Karpas-422 (cell line): ENCODE results near the gene IL16. TPM values are rescaled to one million over a fixed set of nuclear protein-coding genes. Genes with fewer than 3 reads are reported as not detected.

Source experiments
- DNase-seq: peaks from one replicate; pipeline ENCODE4 v3.0.0-alpha.2; 2015
- H2AFZ ChIP-seq: fragments of 200-600 bp; sonication (generic); 2 replicates; pipeline ENCODE4 v1.6.1; 2014; ENCODE audit warnings: antibody characterized with exemption, low read length, mixed read lengths
- H3K27ac ChIP-seq: fragments of 200-600 bp; sonication (generic); 2 replicates; pipeline ENCODE4 v1.5.1; 2014; ENCODE audit warnings: mild to moderate bottlenecking, low read length, moderate library complexity
- H3K27me3 ChIP-seq: fragments of 200-600 bp; sonication (generic); 2 replicates; pipeline ENCODE4 v1.6.1; 2014; ENCODE audit warnings: low read length, mixed read lengths
- H3K36me3 ChIP-seq: fragments of 200-600 bp; sonication (generic); 2 replicates; pipeline ENCODE4 v1.6.1; 2014; ENCODE audit warnings: low read length, mixed read lengths; ENCODE audit not compliant: insufficient read depth
- H3K4me1 ChIP-seq: fragments of 200-600 bp; sonication (generic); 2 replicates; pipeline ENCODE4 v1.6.1; 2014; ENCODE audit warnings: mild to moderate bottlenecking, low read length, mixed read lengths
- H3K4me2 ChIP-seq: fragments of 200-600 bp; sonication (generic); 2 replicates; pipeline ENCODE4 v1.6.1; 2014; ENCODE audit warnings: low read length, low read depth, mild to moderate bottlenecking; ENCODE audit not compliant: poor library complexity, severe bottlenecking
- H3K4me3 ChIP-seq: fragments of 200-600 bp; sonication (generic); 2 replicates; pipeline ENCODE4 v1.5.1; 2014; ENCODE audit warnings: mild to moderate bottlenecking, antibody characterized with exemption, low read length, mixed read lengths
- H3K79me2 ChIP-seq: fragments of 200-600 bp; sonication (generic); 2 replicates; pipeline ENCODE4 v1.6.1; 2014; ENCODE audit warnings: mild to moderate bottlenecking, low read length, mixed read lengths
- H3K9ac ChIP-seq: fragments of 200-600 bp; sonication (generic); 2 replicates; pipeline ENCODE4 v1.6.0; 2014; ENCODE audit warnings: low read length
- H3K9me2 ChIP-seq: fragments of 200-600 bp; sonication (generic), shearing (Covaris generic); replicated peaks from 2 replicates; pipeline ENCODE4 v1.6.0; 2014; ENCODE audit warnings: mild to moderate bottlenecking, low read length, moderate library complexity; ENCODE audit not compliant: insufficient read depth
- H3K9me3 ChIP-seq: fragments of 300-700, 200-600 bp; sonication (generic); 2 replicates; pipeline ENCODE4 v1.6.1; 2014; ENCODE audit warnings: low read length, mixed read lengths
- H4K20me1 ChIP-seq: fragments of 200-600 bp; sonication (generic); 2 replicates; pipeline ENCODE4 v1.6.1; 2014; ENCODE audit warnings: mild to moderate bottlenecking, antibody characterized with exemption, low read length, low read depth; ENCODE audit not compliant: insufficient read depth
- total RNA-seq: library from RNA; depleted of rRNA; stranded (reverse); fragments of >200 nt; shearing (Covaris generic); gene quantifications from 2 replicates; pipeline ENCODE4 v1.2.3, GENCODE V29; 2014; ENCODE audit warnings: low replicate concordance

IL16 gene
- total RNA-seq, 1 experiment from 2014 or later = 3.3 TPM

DNA sequence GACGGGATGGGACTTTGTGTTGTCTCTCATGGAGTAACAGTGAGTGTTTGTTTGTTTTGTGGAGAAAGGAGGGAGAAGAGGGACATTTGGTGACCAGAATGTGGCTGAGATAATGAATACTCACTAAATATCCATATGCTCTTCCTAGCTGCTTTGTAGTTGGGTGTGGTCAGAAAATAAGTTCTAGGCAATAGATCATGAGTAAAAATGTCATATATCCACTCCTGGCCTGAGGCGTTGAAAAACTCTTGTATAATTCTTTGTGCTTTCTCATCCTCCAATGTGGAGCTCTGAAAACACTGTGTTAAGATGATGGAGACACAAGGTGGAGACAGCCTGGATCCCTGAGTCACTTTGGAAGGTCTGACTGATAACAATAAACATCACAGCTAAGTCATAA lies 28.0 kb upstream of the IL16 start:
- no peaks in the 10 kb centered on the region for H3K27me3 ChIP-seq
- DNase-seq = no peak
- no peak overlapping the region for H3K9ac ChIP-seq
- no peaks in the 10 kb centered on the region for H3K9me2 ChIP-seq
- H3K36me3 ChIP-seq = no peaks in the 10 kb centered on the region
- H3K4me3 ChIP-seq = no peak overlapping the region
- no peaks in the 10 kb centered on the region for H3K79me2 ChIP-seq
- no peak overlapping the region for H2AFZ ChIP-seq
- H3K27ac ChIP-seq = no peak overlapping the region
- no peak overlapping the region for H3K4me2 ChIP-seq
- no peaks in the 10 kb centered on the region for H3K9me3 ChIP-seq
- no peaks in the 10 kb centered on the region for H3K4me1 ChIP-seq
- H4K20me1 ChIP-seq = no peaks in the 10 kb centered on the region

GRCh38 chr15:81170511-81170910 lies 26.2 kb upstream of the IL16 start:
- Histone ChIP-seq H3K9me3 (no peaks in the 10 kb centered on the region), H3K4me2 (no peak overlapping the region), H3K4me3 (no peak overlapping the region), H3K27ac (no peak overlapping the region), H3K4me1 (no peaks in the 10 kb centered on the region), H3K9ac (no peak overlapping the region), H2AFZ (no peak overlapping the region), H3K27me3 (no peaks in the 10 kb centered on the region), H3K36me3 (no peaks in the 10 kb centered on the region), H3K79me2 (no peaks in the 10 kb centered on the region), H3K9me2 (no peaks in the 10 kb centered on the region), H4K20me1 (no peaks in the 10 kb centered on the region)
- no peak for DNase-seq

- no peak for DNase-seq
- no peaks in the 10 kb centered on the region for H3K27me3 ChIP-seq
- H3K4me2 ChIP-seq = no peak overlapping the region
- no peak overlapping the region for H3K4me3 ChIP-seq
- no peaks in the 10 kb centered on the region for H3K36me3 ChIP-seq
- H3K9me2 ChIP-seq = no peaks in the 10 kb centered on the region
- no peaks in the 10 kb centered on the region for H3K9me3 ChIP-seq
- H4K20me1 ChIP-seq = no peaks in the 10 kb centered on the region
- no peak overlapping the region for H3K27ac ChIP-seq
- no peak overlapping the region for H3K9ac ChIP-seq
- H3K4me1 ChIP-seq = no peaks in the 10 kb centered on the region
- no peak overlapping the region for H2AFZ ChIP-seq
- H3K79me2 ChIP-seq = no peaks in the 10 kb centered on the region
These were observed 25.4 kb upstream of the IL16 start for GRCh38 chr15:81171286-81171685.

- Histone ChIP-seq H3K79me2 (no peaks in the 10 kb centered on the region), H3K27ac (no peak overlapping the region), H3K9ac (no peak overlapping the region), H4K20me1 (no peaks in the 10 kb centered on the region), H3K9me3 (no peaks in the 10 kb centered on the region), H3K4me1 (no peaks in the 10 kb centered on the region), H3K4me2 (no peak overlapping the region), H3K36me3 (no peaks in the 10 kb centered on the region), H3K27me3 (no peaks in the 10 kb centered on the region), H2AFZ (no peak overlapping the region), H3K9me2 (no peaks in the 10 kb centered on the region), H3K4me3 (no peak overlapping the region)
- DNase-seq = no peak
These were observed 22.4 kb upstream of the IL16 start for GRCh38 chr15:81174125-81174791.

- H3K79me2 ChIP-seq = no peaks in the 10 kb centered on the region
These were observed 21.8 kb upstream of the IL16 start for GRCh38 chr15:81174792-81175327.

DNA sequence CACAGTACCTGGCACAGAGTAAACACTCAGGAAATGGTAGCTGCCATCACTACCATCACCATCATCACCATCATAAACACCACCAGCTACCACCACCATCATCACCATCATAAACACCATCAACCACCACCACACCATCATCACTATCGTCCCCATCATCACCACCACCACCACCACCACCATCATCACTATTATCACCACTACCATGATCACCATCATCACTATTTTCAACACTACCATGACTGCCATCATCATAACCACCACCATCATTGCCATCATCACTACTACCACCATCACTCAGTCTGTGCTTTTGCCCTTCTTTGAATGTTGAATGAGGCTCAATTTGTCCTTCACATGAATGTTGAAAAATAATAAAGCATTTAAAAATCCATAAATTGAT lies 21.2 kb upstream of the IL16 start:
- Histone ChIP-seq H3K4me1 (no peaks in the 10 kb centered on the region), H3K9ac (no peak overlapping the region), H4K20me1 (no peaks in the 10 kb centered on the region)

More at GRCh38 chr15:81174792-81175327, 21.8 kb upstream of the IL16 start:
- H3K9me2 ChIP-seq = no peaks in the 10 kb centered on the region
- no peak overlapping the region for H2AFZ ChIP-seq
- DNase-seq = no peak
- no peak overlapping the region for H3K4me3 ChIP-seq
- H3K9ac ChIP-seq = no peak overlapping the region
- no peaks in the 10 kb centered on the region for H3K9me3 ChIP-seq
- no peak overlapping the region for H3K4me2 ChIP-seq
- no peaks in the 10 kb centered on the region for H3K4me1 ChIP-seq
- H3K36me3 ChIP-seq = no peaks in the 10 kb centered on the region
- H4K20me1 ChIP-seq = no peaks in the 10 kb centered on the region
- no peaks in the 10 kb centered on the region for H3K27me3 ChIP-seq
- H3K27ac ChIP-seq = no peak overlapping the region

DNA sequence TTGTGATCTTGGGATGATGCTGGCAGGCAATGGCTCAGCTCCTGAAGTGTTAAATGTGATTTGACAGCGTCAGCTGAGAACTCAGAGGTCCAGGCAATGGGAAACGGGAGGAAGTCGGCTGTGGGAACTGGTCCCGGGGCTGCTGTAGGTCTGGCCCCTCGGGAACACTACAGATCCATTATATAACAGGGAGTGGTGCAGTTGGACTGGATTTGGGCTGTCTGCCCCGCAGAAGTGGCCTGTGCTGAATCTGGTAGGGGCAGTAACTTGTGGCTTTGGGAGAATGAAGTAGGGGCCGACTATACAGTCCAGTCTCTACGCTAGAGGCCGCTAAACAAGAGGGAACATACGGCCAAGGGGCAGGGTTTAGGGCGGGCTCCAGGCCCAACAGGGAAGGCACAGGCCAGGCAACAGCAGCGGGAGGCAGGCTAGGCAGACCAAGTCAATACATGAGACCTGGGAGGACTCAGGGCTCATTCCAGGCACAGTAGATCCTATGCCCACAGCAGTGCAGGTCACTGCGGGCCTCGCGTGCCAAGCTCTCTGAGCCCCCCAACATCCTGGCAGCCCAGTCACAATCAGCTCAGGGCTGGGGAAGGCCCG lies 20.3 kb upstream of the IL16 start:
- Histone ChIP-seq H3K9me2 (no peaks in the 10 kb centered on the region), H3K27ac (no peak overlapping the region), H2AFZ (no peak overlapping the region), H3K27me3 (no peaks in the 10 kb centered on the region), H3K36me3 (no peaks in the 10 kb centered on the region), H3K9ac (no peak overlapping the region), H3K4me1 (no peaks in the 10 kb centered on the region), H3K4me3 (no peak overlapping the region), H3K4me2 (no peak overlapping the region), H4K20me1 (no peaks in the 10 kb centered on the region), H3K79me2 (no peaks in the 10 kb centered on the region), H3K9me3 (no peaks in the 10 kb centered on the region)
- no peak for DNase-seq

More for the DNA sequence above, 21.2 kb upstream of the IL16 start:
- Histone ChIP-seq H2AFZ (no peak overlapping the region), H3K36me3 (no peaks in the 10 kb centered on the region), H3K9me3 (no peaks in the 10 kb centered on the region), H3K4me2 (no peak overlapping the region), H3K27me3 (no peaks in the 10 kb centered on the region), H3K4me3 (no peak overlapping the region), H3K9me2 (no peaks in the 10 kb centered on the region), H3K79me2 (no peaks in the 10 kb centered on the region), H3K27ac (no peak overlapping the region)
- DNase-seq = no peak

GRCh38 chr15:81178365-81178764 lies 18.3 kb upstream of the IL16 start:
- Histone ChIP-seq H3K27ac (no peak overlapping the region), H3K4me3 (no peak overlapping the region), H3K9me2 (no peaks in the 10 kb centered on the region), H3K9ac (no peak overlapping the region), H3K79me2 (no peaks in the 10 kb centered on the region), H3K4me1 (no peaks in the 10 kb centered on the region), H4K20me1 (no peaks in the 10 kb centered on the region), H2AFZ (no peak overlapping the region), H3K27me3 (no peaks in the 10 kb centered on the region), H3K9me3 (no peaks in the 10 kb centered on the region), H3K4me2 (no peak overlapping the region), H3K36me3 (no peaks in the 10 kb centered on the region)
- DNase-seq = no peak
